ENCODE measurements around the gene SGMS1. TPM values are rescaled to one million over a fixed set of nuclear protein-coding genes. Genes with fewer than 3 reads are reported as not detected.

The SGMS1 gene
- total RNA-seq, 4 donors from 2014 or later, result 64.3 to 132 (median 87.0) TPM

DNA sequence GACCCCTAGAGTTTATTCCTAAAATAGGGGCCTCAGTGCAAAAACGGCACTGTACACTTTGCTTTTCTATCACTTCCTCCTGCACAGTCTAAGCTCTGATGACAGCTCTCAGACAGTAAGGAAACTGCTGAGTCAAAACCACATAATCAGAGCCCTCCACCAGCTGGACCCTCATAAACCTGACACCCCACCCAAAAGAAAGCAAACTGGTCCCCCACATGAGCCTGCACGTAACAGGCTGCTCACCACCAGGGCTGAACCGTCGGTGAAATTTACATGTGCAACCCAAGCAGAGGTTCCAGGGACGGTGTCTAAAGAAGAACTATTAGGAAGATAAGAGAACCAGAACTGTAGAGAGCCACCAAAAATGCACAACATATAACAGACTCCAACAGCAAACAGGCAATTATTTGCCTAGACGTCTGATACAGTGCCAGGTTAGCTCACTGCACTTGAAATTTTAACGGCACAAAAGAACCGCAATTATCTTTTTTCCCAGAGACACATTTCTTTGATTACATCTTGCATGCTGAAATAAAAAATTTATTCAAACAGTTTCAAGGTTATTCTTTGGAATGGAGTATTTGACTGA, 19.6 kb downstream of the SGMS1 start:
- 28% methylated on average over 8 of the region's 8 CpGs for WGBS
- DNase-seq (ENCODE audit: extremely low spot score), result no peak
- Histone ChIP-seq H3K9me3 (no peaks in the 10 kb centered on the region), H3K4me3 (no peak overlapping the region), H3K27ac (replicated peaks in 1 of 4) (peak overlapping the region; percentile 33 to 78 (median 57)), H3K36me3 (no peaks in the 10 kb centered on the region), H3K4me1 (peaks cover 51 to 87% (median 75%) of the 10 kb centered on the region in 4 donors), H3K27me3 (no peaks in the 10 kb centered on the region)
- no peak for TF ChIP-seq POLR2AphosphoS5 (IDR thresholded peaks at IDR 0.05)
- TF ChIP-seq, protein P1, sequence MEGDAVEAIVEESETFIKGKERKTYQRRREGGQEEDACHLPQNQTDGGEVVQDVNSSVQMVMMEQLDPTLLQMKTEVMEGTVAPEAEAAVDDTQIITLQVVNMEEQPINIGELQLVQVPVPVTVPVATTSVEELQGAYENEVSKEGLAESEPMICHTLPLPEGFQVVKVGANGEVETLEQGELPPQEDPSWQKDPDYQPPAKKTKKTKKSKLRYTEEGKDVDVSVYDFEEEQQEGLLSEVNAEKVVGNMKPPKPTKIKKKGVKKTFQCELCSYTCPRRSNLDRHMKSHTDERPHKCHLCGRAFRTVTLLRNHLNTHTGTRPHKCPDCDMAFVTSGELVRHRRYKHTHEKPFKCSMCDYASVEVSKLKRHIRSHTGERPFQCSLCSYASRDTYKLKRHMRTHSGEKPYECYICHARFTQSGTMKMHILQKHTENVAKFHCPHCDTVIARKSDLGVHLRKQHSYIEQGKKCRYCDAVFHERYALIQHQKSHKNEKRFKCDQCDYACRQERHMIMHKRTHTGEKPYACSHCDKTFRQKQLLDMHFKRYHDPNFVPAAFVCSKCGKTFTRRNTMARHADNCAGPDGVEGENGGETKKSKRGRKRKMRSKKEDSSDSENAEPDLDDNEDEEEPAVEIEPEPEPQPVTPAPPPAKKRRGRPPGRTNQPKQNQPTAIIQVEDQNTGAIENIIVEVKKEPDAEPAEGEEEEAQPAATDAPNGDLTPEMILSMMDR (IDR thresholded peaks at IDR 0.05), result no peak
- TF ChIP-seq EP300 (IDR thresholded peaks at IDR 0.05), result no peak
- no peak for TF ChIP-seq POLR2A (IDR thresholded peaks at IDR 0.05; ENCODE audit: low read depth)
- intact Hi-C loops (cut with DNase I), result no loop called here

DNA sequence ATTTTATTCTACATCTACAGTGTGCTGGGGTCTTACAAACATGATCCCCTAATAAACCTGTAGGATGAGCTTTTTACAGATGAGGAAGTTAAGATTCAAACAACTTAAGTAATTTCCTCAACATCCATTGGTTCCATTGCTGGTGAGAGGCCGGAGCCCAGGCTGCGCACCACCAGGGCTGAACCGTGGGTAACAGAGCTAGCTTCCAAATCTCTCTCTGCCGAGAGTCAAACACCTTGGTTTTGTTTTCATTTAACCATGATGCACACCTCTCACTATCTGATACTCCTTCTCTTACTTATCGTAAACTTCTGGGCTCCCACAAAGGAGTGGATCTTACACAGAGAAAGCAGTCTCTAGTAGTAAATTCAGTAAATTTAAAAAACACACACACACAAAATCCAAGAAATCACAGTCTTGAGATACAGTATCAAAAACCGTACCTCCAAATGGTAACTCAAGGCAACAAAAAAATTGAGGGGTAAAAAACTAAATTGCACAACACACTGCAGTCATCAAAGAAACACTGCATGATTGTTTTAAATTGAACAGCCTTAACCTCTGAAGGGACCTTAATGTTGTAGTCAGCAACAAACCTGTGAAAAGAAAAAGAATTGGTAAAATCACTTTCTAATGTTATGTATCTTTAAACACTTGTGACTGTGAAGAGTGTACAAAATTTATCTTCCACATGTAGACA, 20.5 kb downstream of the SGMS1 start:
- intact Hi-C loops (cut with DNase I), result no loop called here
- TF ChIP-seq POLR2AphosphoS5 (IDR thresholded peaks at IDR 0.05) (no peak), EP300 (IDR thresholded peaks at IDR 0.05) (no peak), POLR2A (IDR thresholded peaks at IDR 0.05; ENCODE audit: low read depth) (no peak)
- TF ChIP-seq, protein P1 (IDR thresholded peaks at IDR 0.05), result no peak
- Histone ChIP-seq H3K9me3 (no peaks in the 10 kb centered on the region), H3K27me3 (no peaks in the 10 kb centered on the region), H3K4me1 (peaks cover 56 to 81% (median 69%) of the 10 kb centered on the region in 4 donors), H3K27ac (replicated peaks in 1 of 4) (peak overlapping the region; percentile 33 to 78 (median 57)), H3K4me3 (no peak overlapping the region), H3K36me3 (no peaks in the 10 kb centered on the region)
- 74% methylated on average over 6 of the region's 6 CpGs for WGBS
- no peak for DNase-seq (ENCODE audit: extremely low spot score)

DNA sequence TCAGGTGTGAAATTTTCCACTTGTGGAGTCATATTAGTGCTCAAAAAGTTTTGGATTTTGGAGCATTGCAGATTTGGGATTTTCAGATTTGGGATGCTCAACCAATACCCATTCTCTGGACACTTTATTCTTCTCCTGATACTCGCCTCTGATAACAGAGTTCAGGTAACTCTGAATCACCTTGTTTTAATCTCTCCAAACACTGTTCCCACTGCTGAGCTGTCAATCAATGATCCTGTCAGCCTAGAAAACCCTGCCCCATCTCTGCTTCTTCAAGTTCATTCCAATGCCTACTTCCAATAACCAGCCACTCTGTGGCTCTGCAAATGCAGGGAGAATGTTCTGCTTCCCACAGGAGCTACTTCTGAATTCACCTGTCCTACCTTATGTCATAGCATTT, 21.8 kb downstream of the SGMS1 start:
- 100% methylated on average over 1 of the region's 1 CpG for WGBS
- Histone ChIP-seq H3K9me3 (no peaks in the 10 kb centered on the region), H3K36me3 (no peaks in the 10 kb centered on the region), H3K27ac (replicated peaks in 1 of 4) (no peak overlapping the region), H3K4me1 (peaks cover 54 to 69% (median 57%) of the 10 kb centered on the region in 4 donors), H3K27me3 (no peaks in the 10 kb centered on the region), H3K4me3 (no peak overlapping the region)
- intact Hi-C loops (cut with DNase I), result no loop called here
- DNase-seq (ENCODE audit: extremely low spot score), result no peak
- TF ChIP-seq POLR2AphosphoS5 (IDR thresholded peaks at IDR 0.05) (no peak), EP300 (IDR thresholded peaks at IDR 0.05) (no peak), POLR2A (IDR thresholded peaks at IDR 0.05; ENCODE audit: low read depth) (no peak)
- TF ChIP-seq, protein P1 (IDR thresholded peaks at IDR 0.05), result no peak

DNA sequence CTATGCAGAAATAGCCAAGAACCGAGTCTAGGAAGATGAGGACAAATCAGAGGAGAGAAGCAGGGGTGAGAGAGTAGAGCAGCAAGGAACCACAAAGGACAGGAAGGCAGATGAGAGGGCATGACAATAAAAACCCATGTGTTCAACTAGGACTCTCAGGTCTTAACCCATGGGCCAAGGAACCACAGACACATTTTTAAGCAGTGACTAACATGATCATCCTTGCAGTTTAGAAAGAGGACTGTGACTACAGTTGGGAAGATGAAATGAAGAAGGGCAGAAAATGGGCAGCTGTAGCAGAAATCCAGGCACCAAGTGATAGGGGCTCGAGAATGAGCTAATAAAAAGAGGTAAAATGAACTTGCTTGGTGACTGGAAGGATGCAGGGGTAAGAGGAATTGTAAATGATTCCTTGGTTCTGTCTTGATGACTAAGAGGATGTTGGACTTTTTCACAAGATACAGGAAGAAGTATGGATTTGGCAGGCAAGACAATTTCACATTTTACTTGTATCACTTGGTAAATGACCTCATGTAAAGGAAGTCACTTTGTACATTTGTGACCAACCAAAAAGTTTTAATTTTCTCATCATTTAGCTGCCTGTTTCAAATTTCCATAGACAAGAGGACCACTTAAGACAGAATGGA, 22.8 kb downstream of the SGMS1 start:
- no peaks in the 10 kb centered on the region for H3K27me3 ChIP-seq
- no peak overlapping the region for H3K27ac ChIP-seq (replicated peaks in 1 of 4)
- 83% methylated on average over 2 of the region's 2 CpGs for WGBS
- H3K4me1 ChIP-seq, result peaks cover 49 to 69% (median 55%) of the 10 kb centered on the region in 4 donors
- intact Hi-C loops (cut with DNase I), result no loop called here
- H3K4me3 ChIP-seq, result no peak overlapping the region
- TF ChIP-seq POLR2A (IDR thresholded peaks at IDR 0.05; ENCODE audit: low read depth) (no peak), EP300 (IDR thresholded peaks at IDR 0.05) (no peak), POLR2AphosphoS5 (IDR thresholded peaks at IDR 0.05) (no peak)
- TF ChIP-seq, protein P1 (IDR thresholded peaks at IDR 0.05), result no peak
- DNase-seq (ENCODE audit: extremely low spot score), result no peak
- no peaks in the 10 kb centered on the region for H3K9me3 ChIP-seq
- no peaks in the 10 kb centered on the region for H3K36me3 ChIP-seq
